ENCODE measurements around the gene CDC42EP5.

Gene CDC42EP5

GRCh38 chr19:54428323-54429175, 44.5 kb downstream of the CDC42EP5 start:
- no peak for DNase-seq (ENCODE audit: low read depth, low spot score)

DNA sequence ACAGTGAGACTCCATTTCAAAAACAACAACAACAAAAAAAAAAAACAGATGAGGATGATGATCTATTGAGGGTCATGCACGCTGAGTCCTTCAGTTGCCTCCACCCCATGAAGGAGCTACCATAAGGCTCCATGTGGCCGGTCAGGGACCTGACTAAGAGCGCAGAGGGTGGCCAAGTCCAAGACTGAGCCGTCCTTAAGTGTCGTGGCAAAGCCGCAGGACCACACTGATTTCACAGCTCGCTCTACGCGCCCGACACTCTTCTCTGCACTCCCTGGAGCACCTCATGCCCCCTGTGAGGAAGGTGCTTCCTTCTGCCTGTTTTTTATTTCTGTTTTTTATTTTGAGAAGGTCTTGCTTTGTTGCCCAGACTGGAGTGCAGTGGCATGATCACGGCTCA, 45.5 kb downstream of the CDC42EP5 start:
- no peak for DNase-seq (ENCODE audit: low read depth, low spot score)

GRCh38 chr19:54426291-54426931, 46.7 kb downstream of the CDC42EP5 start:
- DNase-seq (ENCODE audit: low read depth, low spot score): peak; percentile 51

- DNase-seq (ENCODE audit: low read depth, low spot score): no peak
These were observed 47.7 kb downstream of the CDC42EP5 start for GRCh38 chr19:54425382-54425723.

GRCh38 chr19:54424660-54425381, 48.3 kb downstream of the CDC42EP5 start:
- DNase-seq (ENCODE audit: low read depth, low spot score): no peak

DNA sequence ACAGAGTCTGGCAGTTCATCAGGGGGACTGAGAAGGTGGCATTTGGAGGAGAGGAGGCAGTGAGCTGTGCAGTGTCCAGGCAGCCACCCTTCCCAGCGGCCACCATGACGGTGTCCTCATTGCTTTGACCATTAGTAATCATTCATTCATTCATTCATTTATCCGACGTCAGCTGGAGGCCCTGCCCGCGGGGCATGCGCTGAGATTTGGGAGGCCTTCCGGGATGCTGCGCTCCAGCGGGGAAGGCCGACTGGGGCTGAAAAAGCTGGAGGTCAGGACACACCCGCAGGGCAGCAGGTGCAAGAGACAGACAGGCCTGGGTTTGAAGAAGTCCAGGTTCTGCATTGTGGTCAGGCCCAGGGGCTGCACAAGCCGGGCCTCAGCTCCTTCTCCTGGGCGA, 48.9 kb downstream of the CDC42EP5 start:
- no peak for DNase-seq (ENCODE audit: low read depth, low spot score)

DNA sequence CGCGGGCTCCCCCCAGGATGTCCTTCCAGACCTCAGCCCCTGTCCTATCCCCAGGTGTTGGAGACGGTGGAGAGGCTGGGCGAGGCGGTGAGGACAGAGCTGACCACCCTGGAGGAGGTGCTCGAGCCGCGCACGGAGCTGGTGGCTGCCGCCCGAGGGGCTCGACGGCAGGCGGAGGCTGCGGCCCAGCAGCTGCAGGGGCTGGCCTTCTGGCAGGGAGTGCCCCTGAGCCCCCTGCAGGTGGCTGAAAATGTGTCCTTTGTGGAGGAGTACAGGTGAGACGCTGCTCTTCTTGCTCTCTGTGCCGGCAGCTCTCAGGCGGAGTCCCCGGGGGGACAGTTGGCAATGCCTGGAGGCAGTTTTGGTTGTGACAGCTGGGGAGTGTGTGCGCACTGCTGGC, 51.0 kb downstream of the CDC42EP5 start:
- no peak for DNase-seq (ENCODE audit: low read depth, low spot score)

- no peak for DNase-seq (ENCODE audit: low read depth, low spot score)
These were observed 51.6 kb downstream of the CDC42EP5 start for GRCh38 chr19:54421521-54421920.

DNA sequence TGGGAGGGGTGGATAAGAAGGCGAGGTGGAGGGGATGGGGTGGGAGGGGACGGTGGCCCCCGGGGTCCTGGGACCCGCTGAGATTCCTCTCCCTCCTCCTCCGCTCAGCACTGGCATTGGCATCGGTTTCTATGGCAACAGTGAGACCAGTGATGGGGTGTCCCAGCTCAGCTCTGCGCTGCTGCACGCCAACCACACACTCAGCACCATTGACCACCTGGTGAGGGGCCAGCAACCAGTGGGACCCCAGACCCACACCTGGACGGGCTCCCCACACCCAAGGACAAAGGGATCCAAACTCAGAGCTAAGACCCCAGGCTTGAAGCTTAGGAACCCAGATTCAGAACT, 52.0 kb downstream of the CDC42EP5 start:
- DNase-seq (ENCODE audit: low read depth, low spot score): no peak

GRCh38 chr19:54420383-54421168, 52.5 kb downstream of the CDC42EP5 start:
- peak; percentile 39 for DNase-seq (ENCODE audit: low read depth, low spot score)

- DNase-seq (ENCODE audit: low read depth, low spot score): no peak
These were observed 53.1 kb downstream of the CDC42EP5 start for GRCh38 chr19:54420068-54420382.

GRCh38 chr19:54418930-54419800, 53.9 kb downstream of the CDC42EP5 start:
- no peak for DNase-seq (ENCODE audit: low read depth, low spot score)

- DNase-seq (ENCODE audit: low read depth, low spot score): peak; percentile 48
These were observed 54.8 kb downstream of the CDC42EP5 start for GRCh38 chr19:54418030-54418929.

DNA sequence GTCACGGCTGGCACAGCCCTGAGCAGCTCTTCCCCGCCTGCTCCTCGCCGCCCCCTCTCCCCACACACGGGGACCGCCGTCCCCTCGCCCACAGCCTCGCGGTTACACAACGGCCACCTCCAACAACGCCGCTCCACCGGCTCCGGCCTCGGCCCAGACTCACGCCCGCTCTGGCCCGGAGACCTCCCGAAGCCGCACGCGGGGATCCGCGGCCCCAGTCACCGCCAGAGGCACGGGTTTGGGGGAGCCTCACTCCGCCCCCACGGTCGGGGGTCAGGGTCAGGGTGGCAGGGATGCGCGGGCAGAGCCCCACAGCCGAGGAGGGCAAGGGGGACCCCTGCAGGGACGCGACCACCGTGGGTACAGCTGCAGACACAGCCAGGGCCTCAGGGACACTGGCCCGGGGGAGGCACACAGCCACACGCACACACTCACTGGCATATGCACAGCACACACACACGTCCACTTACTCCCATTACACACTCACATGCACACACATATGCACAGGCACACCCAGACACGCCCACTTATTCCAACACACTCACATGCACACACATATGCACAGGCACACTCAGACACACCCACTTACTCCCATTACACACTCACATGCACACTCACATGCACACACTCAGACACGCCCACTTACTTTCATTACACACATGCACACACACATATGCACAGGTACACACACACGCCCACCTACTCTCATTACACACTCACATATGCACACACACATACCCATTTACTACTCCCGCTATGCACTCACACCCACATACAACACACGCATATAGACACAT, 56.2 kb downstream of the CDC42EP5 start:
- no peak for DNase-seq (ENCODE audit: low read depth, low spot score)

GRCh38 chr19:54415901-54416673, 57.0 kb downstream of the CDC42EP5 start:
- no peak for DNase-seq (ENCODE audit: low read depth, low spot score)

GRCh38 chr19:54415208-54415900, 57.7 kb downstream of the CDC42EP5 start, which contains the start of gene TTYH1:
TSS of gene TTYH1 (plus strand) at chr19:54415464. CDS start at chr19:54415553, 89 bp downstream.
- no peak for DNase-seq (ENCODE audit: low read depth, low spot score)
